Breast epithelium (tissue), 4 donors: Measurements from ENCODE around the gene STARD3. TPM values are rescaled to one million over a fixed set of nuclear protein-coding genes. Genes with fewer than 3 reads are reported as not detected.

Experiments used
- DNase-seq, 2 donors: peaks; one replicate each; pipeline ENCODE4 v3.0.0-alpha.2; 2019; ENCODE audit warnings: low spot score in 2 of 2
- H3K27ac ChIP-seq, 2 donors: fragments of 200-600 bp; sonication (generic) in 1 of 2; one replicate each; pipeline ENCODE4 v1.5.1; 2016 to 2019; ENCODE audit warnings: mild to moderate bottlenecking in 1 of 2
- H3K27me3 ChIP-seq, 2 donors: fragments of 200-600 bp; sonication (generic) in 1 of 2; one replicate each; pipeline versions ENCODE4 v1.5.1 to v1.6.0; 2017 to 2019; ENCODE audit warnings: control low read depth in 1 of 2, mild to moderate bottlenecking in 1 of 2
- H3K36me3 ChIP-seq: fragments of 200-600 bp; one replicate; pipeline ENCODE4 v1.5.1; 2019
- H3K4me1 ChIP-seq, 2 donors: fragments of 200-600 bp; sonication (generic); one replicate each; pipeline ENCODE4 v1.5.1; 2016 to 2019; ENCODE audit warnings: control low read depth in 1 of 2
- H3K4me3 ChIP-seq, 3 donors: fragments of 200-600 bp; sonication (generic); 1 replicate in 2 of 3; 2 replicates in 1 of 3; pipeline ENCODE4 v1.5.1; 2016 to 2019; ENCODE audit warnings: mild to moderate bottlenecking in 3 of 3, moderate library complexity in 2 of 3
- H3K9me3 ChIP-seq, 2 donors: fragments of 200-600 bp; sonication (generic) in 1 of 2; one replicate each; pipeline ENCODE4 v1.5.1; 2016 to 2019; ENCODE audit warnings: control low read depth in 1 of 2
- POLR2A ChIP-seq: fragments of 450-650 bp; IDR thresholded peaks from one replicate; pipeline ENCODE4 v1.6.1; 2016; ENCODE audit warnings: antibody characterized with exemption, mild to moderate bottlenecking, moderate library complexity
- POLR2AphosphoS5 ChIP-seq, 3 donors: sonication (generic); formaldehyde crosslinking; IDR thresholded peaks; one replicate each; pipeline ENCODE4 v1.6.1; 2017; ENCODE audit warnings: antibody characterized with exemption in 3 of 3
- intact Hi-C: fragments of 100-400 bp; cut with DNase I; formaldehyde crosslinking; loops from one replicate; pipeline ENCODE4 v1.15.1; 2023; ENCODE audit warnings: low total_unique reads
- total RNA-seq, 3 donors: library from RNA; depleted of rRNA; stranded (reverse); fragments of >200 nt; gene quantifications; one replicate each; pipeline ENCODE4 v1.1.0, GENCODE V29; 2016
- TF ChIP-seq, protein P1 (sequence below), 3 donors: fragments of 450-650 bp; IDR thresholded peaks; one replicate each; pipeline ENCODE4 v1.5.1; 2016 to 2017; ENCODE audit warnings: antibody characterized with exemption in 3 of 3, mild to moderate bottlenecking in 3 of 3, moderate library complexity in 3 of 3

The STARD3 gene
- total RNA-seq, 3 donors from 2014 or later = 37.0 to 43.9 (median 42.0) TPM

DNA sequence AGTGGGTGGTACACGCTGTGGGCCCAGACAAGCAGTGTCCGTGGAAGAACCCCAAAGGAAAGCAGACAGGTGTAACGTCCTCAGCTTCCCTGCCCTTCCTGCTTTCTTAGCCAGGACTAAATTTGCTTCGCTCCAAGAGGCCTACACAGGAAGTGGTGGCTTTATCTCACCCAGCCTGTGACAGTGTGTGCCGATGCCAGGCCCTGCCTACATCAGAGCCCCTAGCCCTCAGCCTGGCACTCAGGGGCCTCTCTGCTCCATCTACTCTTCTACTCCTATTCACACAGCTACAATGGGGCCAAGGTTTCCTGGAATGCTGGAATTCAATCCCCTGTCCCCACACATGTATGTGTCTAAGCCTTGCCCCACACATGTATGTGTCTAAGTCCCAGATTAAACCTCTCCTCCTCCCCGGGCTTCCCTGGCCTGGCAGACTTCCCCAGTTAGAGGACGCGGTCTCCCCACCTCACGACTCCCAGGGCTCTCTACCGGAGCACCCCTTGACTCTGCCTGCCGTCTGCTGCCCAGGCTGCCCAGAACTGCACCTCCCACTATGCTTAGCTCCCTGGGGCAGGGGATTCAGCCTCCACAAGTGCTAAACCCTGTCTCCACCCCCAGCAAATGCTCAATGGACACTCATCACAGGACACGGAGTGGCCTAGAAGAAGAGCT lies 42.7 kb downstream of the STARD3 start:
- H3K27me3 ChIP-seq = no peaks in the 10 kb centered on the region
- intact Hi-C loops = no loop called here
- H3K4me1 ChIP-seq = peaks cover 10 to 14% of the 10 kb centered on the region in 2 donors
- no peaks in the 10 kb centered on the region for H3K9me3 ChIP-seq
- DNase-seq = no peak
- H3K36me3 ChIP-seq = no peaks in the 10 kb centered on the region
- TF ChIP-seq POLR2A = no peak
- TF ChIP-seq, protein P1, sequence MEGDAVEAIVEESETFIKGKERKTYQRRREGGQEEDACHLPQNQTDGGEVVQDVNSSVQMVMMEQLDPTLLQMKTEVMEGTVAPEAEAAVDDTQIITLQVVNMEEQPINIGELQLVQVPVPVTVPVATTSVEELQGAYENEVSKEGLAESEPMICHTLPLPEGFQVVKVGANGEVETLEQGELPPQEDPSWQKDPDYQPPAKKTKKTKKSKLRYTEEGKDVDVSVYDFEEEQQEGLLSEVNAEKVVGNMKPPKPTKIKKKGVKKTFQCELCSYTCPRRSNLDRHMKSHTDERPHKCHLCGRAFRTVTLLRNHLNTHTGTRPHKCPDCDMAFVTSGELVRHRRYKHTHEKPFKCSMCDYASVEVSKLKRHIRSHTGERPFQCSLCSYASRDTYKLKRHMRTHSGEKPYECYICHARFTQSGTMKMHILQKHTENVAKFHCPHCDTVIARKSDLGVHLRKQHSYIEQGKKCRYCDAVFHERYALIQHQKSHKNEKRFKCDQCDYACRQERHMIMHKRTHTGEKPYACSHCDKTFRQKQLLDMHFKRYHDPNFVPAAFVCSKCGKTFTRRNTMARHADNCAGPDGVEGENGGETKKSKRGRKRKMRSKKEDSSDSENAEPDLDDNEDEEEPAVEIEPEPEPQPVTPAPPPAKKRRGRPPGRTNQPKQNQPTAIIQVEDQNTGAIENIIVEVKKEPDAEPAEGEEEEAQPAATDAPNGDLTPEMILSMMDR (IDR thresholded peaks at IDR 0.05) = no peak
- TF ChIP-seq POLR2AphosphoS5 (IDR thresholded peaks at IDR 0.05) = no peak
- H3K4me3 ChIP-seq = no peak overlapping the region
- H3K27ac ChIP-seq = no peak overlapping the region

DNA sequence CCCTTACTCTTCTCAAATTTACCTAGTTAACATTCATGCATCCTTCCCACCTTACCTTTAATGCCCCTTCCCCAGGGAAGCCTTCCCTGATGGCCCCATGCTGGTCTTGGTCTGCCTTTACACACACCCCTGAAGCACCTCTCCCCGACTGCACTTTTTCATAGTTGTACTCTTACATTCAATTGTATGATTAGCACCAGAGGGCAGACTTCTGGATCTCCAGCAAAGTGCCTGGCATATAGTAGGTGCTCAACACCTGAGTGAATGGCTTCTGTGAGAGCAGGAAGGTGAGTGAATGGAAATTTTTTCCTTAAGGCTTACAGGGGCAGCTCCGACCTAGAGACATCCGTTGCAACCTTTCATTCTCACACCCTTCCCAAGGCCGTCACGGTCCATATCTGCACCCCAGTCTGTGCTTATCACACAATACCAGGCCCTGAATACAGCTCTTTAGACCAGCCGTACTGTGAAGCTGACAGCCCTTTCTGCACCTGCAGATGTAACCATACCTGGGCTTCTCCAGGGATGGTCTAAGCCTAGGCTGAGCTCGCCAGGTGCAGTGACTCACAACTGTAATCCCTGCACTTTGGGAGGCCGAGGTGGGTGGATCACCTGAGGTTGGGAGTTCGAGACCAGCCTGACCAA lies 46.5 kb downstream of the STARD3 start:
- DNase-seq = no peak
- no peak overlapping the region for H3K4me3 ChIP-seq
- TF ChIP-seq, protein P1 (IDR thresholded peaks at IDR 0.05) = no peak
- no peak for TF ChIP-seq POLR2AphosphoS5 (IDR thresholded peaks at IDR 0.05)
- TF ChIP-seq POLR2A = no peak
- no peak overlapping the region for H3K27ac ChIP-seq
- intact Hi-C loops = no loop called here
- H3K36me3 ChIP-seq = no peaks in the 10 kb centered on the region
- no peaks in the 10 kb centered on the region for H3K9me3 ChIP-seq
- H3K27me3 ChIP-seq = no peaks in the 10 kb centered on the region
- H3K4me1 ChIP-seq = peaks cover 1 to 3% of the 10 kb centered on the region in 2 donors

GRCh38 chr17:39684369-39685192 lies 47.6 kb downstream of the STARD3 start:
- intact Hi-C loops = no loop called here
- H3K27ac ChIP-seq = no peak overlapping the region
- peaks cover 6 to 10% of the 10 kb centered on the region in 2 donors for H3K4me1 ChIP-seq

GRCh38 chr17:39687101-39687545 lies 50.2 kb downstream of the STARD3 start:
- Histone ChIP-seq H3K4me3 (peak overlapping the region; percentile 60 to 76 (median 60)), H3K9me3 (no peaks in the 10 kb centered on the region), H3K4me1 (peaks cover 6 to 10% of the 10 kb centered on the region in 2 donors), H3K27ac (peak overlapping the region; percentile 90 to 93), H3K27me3 (no peaks in the 10 kb centered on the region), H3K36me3 (no peaks in the 10 kb centered on the region)
- no peak for TF ChIP-seq POLR2A
- TF ChIP-seq, protein P1 (IDR thresholded peaks at IDR 0.05) = no peak
- no peak for TF ChIP-seq POLR2AphosphoS5 (IDR thresholded peaks at IDR 0.05)
- intact Hi-C loops = no loop called here
- DNase-seq = no peak

More at GRCh38 chr17:39684369-39685192, 47.6 kb downstream of the STARD3 start:
- H3K36me3 ChIP-seq = no peaks in the 10 kb centered on the region
- no peak overlapping the region for H3K4me3 ChIP-seq
- H3K27me3 ChIP-seq = no peaks in the 10 kb centered on the region
- no peak for TF ChIP-seq POLR2A
- TF ChIP-seq POLR2AphosphoS5 (IDR thresholded peaks at IDR 0.05) = no peak
- TF ChIP-seq, protein P1 (IDR thresholded peaks at IDR 0.05) = no peak
- no peak for DNase-seq
- H3K9me3 ChIP-seq = no peaks in the 10 kb centered on the region
